ENCODE measurements around the gene SYTL3. TPM values are rescaled to one million over a fixed set of nuclear protein-coding genes. Genes with fewer than 3 reads are reported as not detected.
A peak's percentile ranks its signal among the peaks of the same experiment; 100 is the strongest.

SYTL3 gene
- total RNA-seq, 3 donors from 2014 or later (not counting 1 experiment from before 2014, with no cell fraction given) = 84.1 to 143 (median 89.0) TPM

- peak overlapping the region; percentile 92 to 98 for H3K27ac Mint-ChIP-seq
- H3K27me3 Mint-ChIP-seq (ENCODE audit: low read depth in 2 of 2) = no peaks in the 10 kb centered on the region
- H3K4me3 Mint-ChIP-seq = peak overlapping the region; percentile 86
- no peaks in the 10 kb centered on the region for H3K9me3 Mint-ChIP-seq
- WGBS (ENCODE audit: insufficient coverage) = 85% methylated on average over 13 of the region's 13 CpGs
- TF ChIP-seq CTCF (IDR thresholded peaks at IDR 0.05) = no peak
- H3K27ac ChIP-seq (ENCODE audit: low read length) = peak overlapping the region; percentile 95
- DNase-seq (peak in 1 of 2 donors; percentile 31), ATAC-seq (no peak)
- no peaks in the 10 kb centered on the region for H3K9me3 ChIP-seq (ENCODE audit: control insufficient read depth, insufficient read depth, low read length)
- H3K4me3 ChIP-seq (ENCODE audit: low read length) = no peak overlapping the region
- intact Hi-C loops (cut with micrococcal nuclease) = loop anchor here (5.0 to 10.0 kb wide), 3 partner anchors 84 to 154 kb away; partner anchors contain the start of gene TMEM181
- H3K4me1 ChIP-seq (ENCODE audit: control insufficient read depth, insufficient read depth, low read length) = peaks cover 78% of the 10 kb centered on the region
- H3K36me3 ChIP-seq (ENCODE audit: control insufficient read depth, insufficient read depth, low read length) = peaks cover 21% of the 10 kb centered on the region
- peaks cover 74 to 76% of the 10 kb centered on the region in 2 donors for H3K4me1 Mint-ChIP-seq
- no peaks in the 10 kb centered on the region for H3K27me3 ChIP-seq (ENCODE audit: control insufficient read depth, insufficient read depth, low read length)
- H3K36me3 Mint-ChIP-seq = peaks cover 21% of the 10 kb centered on the region
These were observed 68.7 kb downstream of the SYTL3 start for GRCh38 chr6:158718461-158719046.

GRCh38 chr6:158722176-158722729 is 72.4 kb downstream of the SYTL3 start:
- no peak overlapping the region for H3K4me3 ChIP-seq (ENCODE audit: low read length)
- no peak overlapping the region for H3K27ac Mint-ChIP-seq
- H3K27ac ChIP-seq (ENCODE audit: low read length) = no peak overlapping the region
- no peaks in the 10 kb centered on the region for H3K27me3 Mint-ChIP-seq (ENCODE audit: low read depth in 2 of 2)
- 81% methylated on average over 5 of the region's 5 CpGs for WGBS (ENCODE audit: insufficient coverage)
- H3K4me1 Mint-ChIP-seq = peaks cover 50 to 55% of the 10 kb centered on the region in 2 donors
- DNase-seq = no peak
- peaks cover 48% of the 10 kb centered on the region for H3K4me1 ChIP-seq (ENCODE audit: control insufficient read depth, insufficient read depth, low read length)
- peaks cover 28% of the 10 kb centered on the region for H3K36me3 ChIP-seq (ENCODE audit: control insufficient read depth, insufficient read depth, low read length)
- no peaks in the 10 kb centered on the region for H3K27me3 ChIP-seq (ENCODE audit: control insufficient read depth, insufficient read depth, low read length)
- no peaks in the 10 kb centered on the region for H3K9me3 Mint-ChIP-seq
- H3K4me3 Mint-ChIP-seq = peak overlapping the region; percentile 31
- no peaks in the 10 kb centered on the region for H3K9me3 ChIP-seq (ENCODE audit: control insufficient read depth, insufficient read depth, low read length)
- intact Hi-C loops (cut with micrococcal nuclease) = no loop called here
- TF ChIP-seq CTCF (IDR thresholded peaks at IDR 0.05) = no peak
- peaks cover 13% of the 10 kb centered on the region for H3K36me3 Mint-ChIP-seq
- no peak for ATAC-seq

- Mint-ChIP-seq H3K9me3 (no peaks in the 10 kb centered on the region), H3K27ac (no peak overlapping the region), H3K4me1 (peaks cover 18 to 21% of the 10 kb centered on the region in 2 donors), H3K4me3 (no peak overlapping the region), H3K27me3 (ENCODE audit: low read depth in 2 of 2) (no peaks in the 10 kb centered on the region), H3K36me3 (peaks cover 13% of the 10 kb centered on the region)
- no peak for TF ChIP-seq CTCF (IDR thresholded peaks at IDR 0.05)
- ATAC-seq (no peak), DNase-seq (no peak)
- no peak overlapping the region for H3K4me3 ChIP-seq (ENCODE audit: low read length)
- H3K4me1 ChIP-seq (ENCODE audit: control insufficient read depth, insufficient read depth, low read length) = peaks cover 15% of the 10 kb centered on the region
- 98% methylated on average over 8 of the region's 8 CpGs for WGBS (ENCODE audit: insufficient coverage)
- H3K36me3 ChIP-seq (ENCODE audit: control insufficient read depth, insufficient read depth, low read length) = peaks cover 37% of the 10 kb centered on the region
- no peaks in the 10 kb centered on the region for H3K27me3 ChIP-seq (ENCODE audit: control insufficient read depth, insufficient read depth, low read length)
- intact Hi-C loops (cut with micrococcal nuclease) = no loop called here
- no peak overlapping the region for H3K27ac ChIP-seq (ENCODE audit: low read length)
- no peaks in the 10 kb centered on the region for H3K9me3 ChIP-seq (ENCODE audit: control insufficient read depth, insufficient read depth, low read length)
These were observed 75.8 kb downstream of the SYTL3 start for GRCh38 chr6:158725704-158726103.
